Large intestine (tissue), 3 donors: ENCODE measurements around the gene SCO2. TPM values are rescaled to one million over a fixed set of nuclear protein-coding genes. Genes with fewer than 3 reads are reported as not detected.

Source experiments
- DNase-seq, 2 donors: peaks; one replicate each; pipeline versions ENCODE4 v3.0.0 to v3.0.0-alpha.2; 2013
- H3K27ac ChIP-seq: one replicate; pipeline ENCODE4 v1.5.1; 2013; ENCODE audit warnings: low read length
- H3K27me3 ChIP-seq: 2 replicates; pipeline ENCODE4 v1.6.1; 2013; ENCODE audit warnings: low read length; ENCODE audit not compliant: control insufficient read depth, insufficient read depth
- H3K36me3 ChIP-seq: 2 replicates; pipeline ENCODE4 v1.6.1; 2013; ENCODE audit warnings: low read length; ENCODE audit not compliant: control insufficient read depth, insufficient read depth
- H3K4me1 ChIP-seq: one replicate; pipeline ENCODE4 v1.6.1; 2013; ENCODE audit warnings: low read length; ENCODE audit not compliant: control insufficient read depth, insufficient read depth
- H3K4me3 ChIP-seq: one replicate; pipeline ENCODE4 v1.5.1; 2013; ENCODE audit warnings: low read length
- H3K9me3 ChIP-seq: one replicate; pipeline ENCODE4 v1.6.1; 2013; ENCODE audit warnings: mild to moderate bottlenecking, low read depth, low read length, moderate library complexity; ENCODE audit not compliant: control insufficient read depth
- WGBS: methylation state at CpG from one replicate; pipeline ENCODE4 v1.1.5; 2013; ENCODE audit warnings: low lambda C conversion rate; ENCODE audit not compliant: insufficient coverage; 5-methylcytosine and 5-hydroxymethylcytosine counted together
- polyA plus RNA-seq: library from polyadenylated mRNA; unstranded; fragments of 120-200 nt; gene quantifications from one replicate; pipeline ENCODE4 v1.2.1, GENCODE V29; 2013

Gene SCO2
- polyA plus RNA-seq, 1 donor, result 1.8 TPM

DNA sequence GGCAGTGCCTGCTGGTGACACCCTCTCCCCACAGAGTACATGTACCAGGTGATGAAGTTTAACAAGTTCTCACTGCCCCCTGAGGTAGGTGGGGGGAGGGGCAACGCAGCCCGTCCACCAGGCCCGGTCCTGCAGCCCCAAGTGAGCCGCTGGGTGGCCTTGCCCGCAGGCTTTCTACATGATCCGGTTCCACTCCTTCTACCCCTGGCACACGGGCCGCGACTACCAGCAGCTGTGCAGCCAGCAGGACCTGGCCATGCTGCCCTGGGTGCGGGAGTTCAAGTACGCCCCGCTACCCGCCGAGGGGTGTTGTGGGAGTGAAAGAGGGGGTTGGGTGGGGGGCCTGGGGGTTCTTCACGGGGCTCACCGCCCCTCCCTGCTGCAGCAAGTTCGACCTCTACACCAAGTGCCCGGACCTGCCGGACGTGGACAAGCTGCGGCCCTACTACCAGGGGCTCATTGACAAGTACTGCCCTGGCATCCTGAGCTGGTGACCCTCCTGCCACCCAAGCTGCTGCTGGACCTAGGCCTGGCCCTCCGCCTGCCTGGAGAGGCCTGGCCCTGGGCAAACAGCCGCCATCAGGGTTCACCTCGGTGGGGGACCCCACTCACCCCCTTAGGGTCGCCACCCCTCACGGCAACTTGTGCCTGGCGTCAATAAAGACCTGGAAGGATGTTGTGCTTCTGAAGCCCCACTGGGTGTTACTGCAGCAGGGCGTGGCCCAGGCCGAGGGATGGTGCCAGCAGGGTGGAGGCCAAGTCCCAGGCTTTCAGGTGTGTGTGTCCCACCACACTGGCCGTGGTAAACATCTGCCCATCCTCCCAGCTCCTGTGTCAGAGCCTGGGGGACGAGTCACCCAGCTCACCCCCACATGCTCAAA, 35.8 kb downstream of the SCO2 start:
- Histone ChIP-seq H3K4me1 (peaks cover 9% of the 10 kb centered on the region), H3K4me3 (no peak overlapping the region), H3K36me3 (no peaks in the 10 kb centered on the region), H3K27me3 (peaks cover 2% of the 10 kb centered on the region), H3K9me3 (no peaks in the 10 kb centered on the region), H3K27ac (no peak overlapping the region)
- DNase-seq, result no peak
- WGBS, result no CpG with 5 or more reads among the region's 31 CpGs

DNA sequence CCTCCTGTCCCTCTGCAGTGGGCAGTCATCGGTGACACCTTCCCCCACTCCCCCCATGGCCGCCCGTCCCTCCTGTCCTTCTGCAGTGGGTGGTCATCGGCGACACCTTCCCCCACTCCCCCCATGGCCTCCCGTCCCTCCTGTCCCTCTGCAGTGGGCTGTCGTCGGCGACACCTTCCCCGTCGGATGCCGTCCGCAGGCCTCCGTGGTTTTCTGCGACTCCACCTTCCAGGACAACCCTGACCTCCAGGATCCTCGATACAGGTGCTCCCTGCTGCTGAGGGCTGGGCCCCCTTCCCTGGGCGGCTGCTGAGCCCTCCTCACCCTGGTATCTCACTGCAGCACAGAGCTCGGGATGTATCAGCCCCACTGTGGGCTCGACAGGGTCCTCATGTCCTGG, 36.5 kb downstream of the SCO2 start:
- peaks cover 14% of the 10 kb centered on the region for H3K4me1 ChIP-seq
- H3K27ac ChIP-seq, result no peak overlapping the region
- H3K9me3 ChIP-seq, result no peaks in the 10 kb centered on the region
- no peak for DNase-seq
- peaks cover 2% of the 10 kb centered on the region for H3K27me3 ChIP-seq
- no peaks in the 10 kb centered on the region for H3K36me3 ChIP-seq
- no peak overlapping the region for H3K4me3 ChIP-seq
- no CpG with 5 or more reads among the region's 19 CpGs for WGBS

DNA sequence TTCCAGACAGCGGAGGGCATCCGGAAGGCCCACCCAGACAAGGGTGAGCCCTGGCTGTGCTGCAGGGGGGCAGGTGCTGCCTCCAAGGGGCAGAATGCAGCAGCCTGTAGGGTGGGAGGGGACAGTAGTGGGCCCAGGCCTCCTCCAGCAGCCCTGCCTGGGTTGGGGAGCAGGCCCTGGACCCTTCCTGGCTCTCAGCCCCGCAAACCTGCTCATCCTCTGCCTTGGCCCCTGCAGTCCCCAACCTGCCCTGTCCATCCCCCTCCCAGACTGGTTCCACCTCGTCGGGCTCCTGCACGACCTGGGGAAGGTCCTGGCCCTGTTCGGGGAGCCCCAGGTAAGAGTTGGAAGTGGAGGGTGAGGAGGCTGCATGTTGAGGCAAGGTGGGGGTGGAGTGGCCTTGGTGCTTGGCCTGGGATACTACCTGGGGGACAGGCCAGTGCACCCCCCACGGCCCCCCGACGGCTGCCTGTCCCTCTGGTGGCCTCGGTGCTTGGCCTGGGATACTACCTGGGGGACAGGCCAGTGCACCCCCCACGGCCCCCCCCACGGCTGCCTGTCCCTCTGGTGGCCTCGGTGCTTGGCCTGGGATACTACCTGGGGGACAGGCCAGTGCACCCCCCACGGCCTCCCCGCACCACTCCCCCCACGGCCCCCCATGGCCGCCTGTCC, 37.3 kb downstream of the SCO2 start:
- Histone ChIP-seq H3K27me3 (peaks cover 2% of the 10 kb centered on the region), H3K27ac (no peak overlapping the region), H3K9me3 (no peaks in the 10 kb centered on the region), H3K4me1 (peaks cover 20% of the 10 kb centered on the region), H3K4me3 (no peak overlapping the region), H3K36me3 (no peaks in the 10 kb centered on the region)
- no peak for DNase-seq
- no CpG with 5 or more reads among the region's 18 CpGs for WGBS

DNA sequence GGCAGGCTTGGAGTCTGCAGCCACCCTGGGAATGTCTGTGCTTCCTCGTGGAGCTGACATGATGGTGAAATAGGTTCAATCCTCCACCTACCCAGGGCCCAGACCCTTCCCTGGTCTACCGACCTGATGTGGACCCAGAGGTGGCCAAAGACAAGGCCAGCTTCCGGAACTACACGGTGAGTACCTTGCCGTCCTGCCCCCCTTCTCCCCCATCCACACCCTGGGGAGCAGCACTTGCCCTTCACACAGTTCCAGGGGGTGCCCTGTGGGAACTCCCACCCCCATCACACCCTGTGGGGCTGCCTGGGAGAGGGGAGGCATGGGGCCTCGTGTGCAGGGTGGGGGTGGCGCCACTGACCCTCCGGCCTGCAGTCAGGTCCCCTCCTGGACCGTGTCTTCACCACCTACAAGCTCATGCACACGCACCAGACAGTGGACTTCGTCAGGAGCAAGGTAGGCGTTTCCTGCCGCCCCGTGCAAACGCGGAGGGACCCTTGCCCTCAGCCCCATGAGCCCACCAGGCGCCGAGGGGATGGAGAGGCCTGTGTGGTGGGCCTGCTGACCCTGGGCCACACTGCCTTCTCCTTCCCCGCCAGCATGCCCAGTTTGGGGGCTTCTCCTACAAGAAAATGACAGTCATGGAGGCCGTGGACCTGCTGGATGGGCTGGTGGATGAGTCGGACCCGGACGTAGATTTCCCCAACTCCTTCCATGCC, 38.0 kb downstream of the SCO2 start:
- no peak overlapping the region for H3K27ac ChIP-seq
- no peak for DNase-seq
- H3K4me1 ChIP-seq, result peaks cover 20% of the 10 kb centered on the region
- H3K9me3 ChIP-seq, result no peaks in the 10 kb centered on the region
- H3K27me3 ChIP-seq, result peaks cover 4% of the 10 kb centered on the region
- H3K36me3 ChIP-seq, result no peaks in the 10 kb centered on the region
- H3K4me3 ChIP-seq, result no peak overlapping the region
- WGBS, result no CpG with 5 or more reads among the region's 23 CpGs

DNA sequence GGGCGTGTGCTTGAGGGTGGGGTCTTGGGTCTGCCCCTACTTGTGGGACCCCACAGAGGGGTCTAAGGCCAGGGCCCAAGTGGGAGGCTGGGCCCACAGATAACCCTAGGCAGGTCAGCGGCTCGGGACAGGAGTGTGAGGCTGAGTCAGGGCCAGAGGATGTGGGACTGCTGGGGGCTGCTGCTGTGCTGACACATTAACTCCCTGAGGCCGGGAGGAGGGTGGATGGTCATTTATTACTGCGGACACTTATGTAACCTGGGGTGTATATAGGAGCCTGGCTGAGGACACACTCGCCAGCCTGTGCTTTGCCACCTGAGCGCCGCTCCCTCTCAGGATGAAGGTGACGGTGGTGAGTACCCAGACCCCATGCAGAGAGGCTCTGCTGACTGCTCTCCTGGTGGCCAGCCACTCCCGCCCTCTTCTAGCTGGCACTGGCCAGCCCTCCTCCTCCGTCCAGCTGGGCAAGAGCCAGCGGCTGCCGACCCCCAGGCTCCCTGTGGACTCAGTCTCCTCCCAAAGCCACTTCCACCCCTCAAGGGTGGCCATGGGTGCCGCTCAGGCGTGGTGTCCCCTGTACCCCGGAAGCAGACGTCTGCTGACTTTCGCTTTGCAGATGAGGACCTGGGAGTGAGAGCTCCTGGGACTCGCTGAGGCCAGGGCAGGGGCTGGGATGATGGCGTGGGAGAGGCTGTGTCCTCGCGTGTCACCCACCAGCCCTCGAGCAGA, 38.7 kb downstream of the SCO2 start, which contains the start of gene MIOX:
Gene MIOX, plus strand, starts transcription at position 299 of the 729 bp plus-strand sequence. Its CDS starts 39 bp downstream, at position 338.
- H3K27ac ChIP-seq, result peak within 1 kb of the TSS; percentile 94
- DNase-seq, result no peak
- peaks cover 11% of the 10 kb centered on the region for H3K27me3 ChIP-seq
- H3K4me3 ChIP-seq, result no peak within 1 kb of the TSS
- WGBS, result no CpG with 5 or more reads among the region's 23 CpGs
- H3K9me3 ChIP-seq, result peaks cover 5% of the 10 kb centered on the region
- peaks cover 24% of the 10 kb centered on the region for H3K4me1 ChIP-seq
- no peaks in the 10 kb centered on the region for H3K36me3 ChIP-seq

DNA sequence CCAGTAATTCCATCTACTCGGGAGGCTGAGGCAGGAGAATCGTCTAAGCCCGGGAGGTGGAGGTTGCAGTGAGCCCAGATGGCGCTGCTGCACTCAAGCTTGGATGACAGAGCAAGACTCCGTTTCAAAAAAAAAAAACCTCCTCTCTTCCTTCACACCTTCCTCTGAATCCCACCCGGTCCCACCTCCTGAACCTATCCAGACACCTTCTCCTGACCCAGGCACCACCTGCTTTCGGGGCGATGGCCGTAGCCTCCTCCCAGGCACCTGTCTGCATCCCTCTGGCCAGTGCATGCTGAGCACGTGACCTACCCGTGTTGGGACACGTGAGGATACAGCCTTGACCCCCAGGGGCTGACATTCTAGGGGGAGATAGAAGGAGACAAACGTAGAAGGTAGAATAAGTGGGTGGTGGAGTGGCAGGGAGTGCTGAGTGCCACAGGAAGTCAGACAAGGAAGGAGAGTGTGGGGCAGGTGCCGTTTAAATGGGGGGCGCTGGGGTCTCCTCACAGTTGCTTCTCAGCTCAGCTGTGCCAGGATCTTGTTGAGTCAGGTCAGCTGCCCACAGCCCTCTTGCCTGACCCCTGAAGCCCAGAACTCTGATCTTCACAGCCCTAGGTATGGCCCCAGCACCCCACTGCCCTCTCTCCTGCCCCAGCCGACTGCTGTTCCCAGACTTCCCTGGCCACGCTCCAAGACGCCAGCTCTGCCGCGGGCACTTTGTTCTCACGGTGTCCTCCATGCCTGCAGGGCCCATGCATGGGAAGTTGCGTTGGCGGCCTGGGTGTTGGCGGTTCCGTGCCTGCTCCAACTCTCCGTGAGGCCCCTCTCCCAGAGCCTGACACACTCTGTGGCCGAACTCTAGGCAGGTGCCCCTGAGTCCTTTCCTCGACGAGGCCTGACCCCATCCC, 39.9 kb downstream of the SCO2 start:
- DNase-seq, result peak in 1 of 2 donors; percentile 30
- Histone ChIP-seq H3K4me1 (peaks cover 24% of the 10 kb centered on the region), H3K4me3 (no peak overlapping the region), H3K27me3 (peaks cover 19% of the 10 kb centered on the region), H3K9me3 (peaks cover 8% of the 10 kb centered on the region), H3K27ac (peak overlapping the region; percentile 94), H3K36me3 (no peaks in the 10 kb centered on the region)
- no CpG with 5 or more reads among the region's 29 CpGs for WGBS

DNA sequence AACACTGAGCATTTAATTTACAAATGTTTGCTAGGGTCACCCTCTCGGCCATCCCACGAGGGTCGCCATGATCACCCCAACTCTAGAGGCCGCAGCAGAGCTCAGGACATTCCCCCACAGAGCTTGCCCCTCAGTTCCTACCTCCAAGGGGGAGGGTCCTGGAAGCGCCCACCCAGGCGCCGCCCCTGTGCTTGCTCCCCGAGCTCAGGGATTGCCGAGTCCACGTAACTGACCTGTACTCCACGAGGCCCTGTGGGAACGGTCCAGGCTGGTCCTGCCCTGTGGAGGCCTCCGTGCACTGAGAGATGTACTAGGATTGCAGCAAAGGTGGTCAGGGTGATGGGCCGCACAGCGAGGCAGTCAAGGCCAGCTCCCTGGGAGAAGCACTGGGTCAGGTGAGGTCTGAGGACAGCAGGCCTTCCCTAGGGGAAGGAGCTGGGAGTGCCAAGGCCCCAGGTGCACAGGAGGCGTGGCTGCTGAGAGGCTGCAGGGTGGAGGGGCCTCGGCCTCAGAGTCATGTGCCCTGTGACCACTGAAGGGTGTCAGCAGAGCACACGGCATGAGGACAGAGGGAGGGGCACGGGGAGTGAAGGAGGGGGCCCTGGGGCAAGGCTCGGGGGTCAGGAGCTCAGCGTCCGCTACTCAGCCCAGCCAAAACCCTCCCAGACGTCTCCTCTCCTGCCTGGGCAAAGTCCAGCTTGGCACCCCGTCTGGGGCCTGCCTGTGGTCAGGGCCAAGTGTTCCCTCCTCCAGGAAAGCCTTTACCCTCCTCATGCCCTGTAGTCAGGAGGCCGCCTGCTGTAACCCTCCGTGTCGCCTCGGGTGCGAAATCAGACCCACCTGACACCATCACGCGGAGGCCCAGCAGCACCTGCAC, 41.2 kb downstream of the SCO2 start:
- Histone ChIP-seq H3K36me3 (no peaks in the 10 kb centered on the region), H3K4me1 (peaks cover 24% of the 10 kb centered on the region), H3K4me3 (peak overlapping the region; percentile 64), H3K27ac (peak overlapping the region; percentile 94), H3K27me3 (peaks cover 31% of the 10 kb centered on the region), H3K9me3 (peaks cover 8% of the 10 kb centered on the region)
- WGBS, result no CpG with 5 or more reads among the region's 31 CpGs
- peak; percentile 95 to 97 for DNase-seq

DNA sequence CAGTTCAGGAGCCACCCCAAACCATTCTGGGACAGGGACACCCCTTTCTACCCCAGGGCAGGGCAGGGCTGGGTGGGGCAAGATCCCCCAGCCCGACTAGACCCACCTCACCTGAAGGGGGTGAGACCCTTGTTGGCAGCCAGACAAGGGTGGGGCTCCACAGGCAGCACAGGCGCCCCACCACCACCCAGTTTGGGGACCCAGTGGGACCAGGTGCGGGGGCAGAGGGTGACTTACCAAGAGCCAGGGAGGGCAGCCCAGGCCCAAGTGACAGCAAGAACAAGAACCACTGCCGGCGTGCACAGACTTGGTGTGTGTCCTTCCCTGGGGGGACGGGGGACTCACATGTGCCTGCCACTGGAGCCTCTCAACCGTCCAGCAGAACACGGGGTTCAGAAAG, 41.8 kb downstream of the SCO2 start:
- Histone ChIP-seq H3K27ac (peak overlapping the region; percentile 94), H3K9me3 (peaks cover 8% of the 10 kb centered on the region), H3K4me1 (peaks cover 24% of the 10 kb centered on the region), H3K4me3 (peak overlapping the region; percentile 64), H3K36me3 (no peaks in the 10 kb centered on the region), H3K27me3 (peaks cover 36% of the 10 kb centered on the region)
- no CpG with 5 or more reads among the region's 8 CpGs for WGBS
- no peak for DNase-seq
